CD14-positive monocyte (primary cell): ENCODE results near the gene FCRL6. TPM values are rescaled to one million over a fixed set of nuclear protein-coding genes. Genes with fewer than 3 reads are reported as not detected.

Experiments used
- DNase-seq, 3 donors: peaks; one replicate each; pipeline ENCODE4 v3.0.0-alpha.2; 2011 to 2022
- H2AFZ ChIP-seq: 2 replicates; pipeline ENCODE4 v1.6.0; 2012; ENCODE audit warnings: mild to moderate bottlenecking, low read depth, low read length, inconsistent platforms; ENCODE audit not compliant: insufficient read depth, poor library complexity, severe bottlenecking
- H3K27ac ChIP-seq, 2 donors: 1 replicate in 1 of 2; 2 replicates in 1 of 2; pipeline ENCODE4 v1.5.1; 2012 to 2013; ENCODE audit warnings: low read length in 2 of 2, control low read depth in 1 of 2, inconsistent platforms in 1 of 2, low read depth in 1 of 2, mild to moderate bottlenecking in 1 of 2
- H3K27me3 ChIP-seq, 2 donors: one replicate each; pipeline versions ENCODE4 v1.6.0 to v1.6.1; 2011 to 2013; ENCODE audit warnings: low read length in 2 of 2; ENCODE audit not compliant: control insufficient read depth in 2 of 2, insufficient read depth in 2 of 2
- H3K36me3 ChIP-seq, 2 donors: replicated peaks in 1 of 2; 1 replicate in 1 of 2; 2 replicates in 1 of 2; pipeline versions ENCODE4 v1.5.1 to v1.6.1; 2012 to 2013; ENCODE audit warnings: low read length in 2 of 2, control low read depth in 1 of 2, inconsistent platforms in 1 of 2, mild to moderate bottlenecking in 1 of 2; ENCODE audit not compliant: insufficient read depth in 2 of 2, control insufficient read depth in 1 of 2
- H3K4me1 ChIP-seq, 2 donors: 1 replicate in 1 of 2; 2 replicates in 1 of 2; pipeline versions ENCODE4 v1.5.1 to v1.6.1; 2012 to 2013; ENCODE audit warnings: low read length in 2 of 2, control low read depth in 1 of 2, inconsistent platforms in 1 of 2, mild to moderate bottlenecking in 1 of 2, moderate library complexity in 1 of 2; ENCODE audit not compliant: insufficient read depth in 2 of 2, control insufficient read depth in 1 of 2
- H3K4me2 ChIP-seq: replicated peaks from 2 replicates; pipeline ENCODE3; 2012; ENCODE audit warnings: low read length, moderate library complexity, mild to moderate bottlenecking; ENCODE audit not compliant: poor library complexity, severe bottlenecking; ENCODE audit errors: extremely low read depth
- H3K4me3 ChIP-seq, 3 experiments: fragments of 200-600 bp in 1 of 3; sonication (generic) in 1 of 3; replicated peaks in 1 of 3; 1 replicate in 2 of 3; 2 replicates in 1 of 3; pipeline ENCODE4 v1.5.1; 2011 to 2013; ENCODE audit warnings: low read length in 3 of 3, mild to moderate bottlenecking in 3 of 3, control low read depth in 2 of 3, low read depth in 2 of 3, inconsistent platforms in 1 of 3, moderate library complexity in 1 of 3
- H3K79me2 ChIP-seq: 2 replicates; pipeline ENCODE4 v1.6.0; 2012; ENCODE audit warnings: mild to moderate bottlenecking, control low read depth, inconsistent platforms, low read length, moderate library complexity; ENCODE audit not compliant: insufficient read depth
- H3K9ac ChIP-seq: 2 replicates; pipeline ENCODE4 v1.6.0; 2017; ENCODE audit warnings: low read length, mild to moderate bottlenecking; ENCODE audit not compliant: insufficient read depth, poor library complexity, severe bottlenecking
- H3K9me3 ChIP-seq, 2 donors: replicated peaks in 1 of 2; 1 replicate in 1 of 2; 2 replicates in 1 of 2; pipeline versions ENCODE4 v1.5.1 to v1.6.1; 2012 to 2013; ENCODE audit warnings: low read length in 2 of 2, control low read depth in 1 of 2; ENCODE audit not compliant: control insufficient read depth in 1 of 2, insufficient read depth in 1 of 2
- H4K20me1 ChIP-seq: 2 replicates; pipeline ENCODE4 v1.6.0; 2012; ENCODE audit warnings: mild to moderate bottlenecking, low read length, control low read depth, moderate library complexity; ENCODE audit not compliant: insufficient read depth
- H3K27ac Mint-ChIP-seq, 7 donors: one replicate each; pipeline ENCODE4 v1.8.0; 2020; ENCODE audit warnings: mild to moderate bottlenecking in 7 of 7, mixed read lengths in 7 of 7, moderate library complexity in 6 of 7, inconsistent platforms in 2 of 7
- H3K27me3 Mint-ChIP-seq, 3 donors: one replicate each; pipeline ENCODE4 v1.8.0; 2021 to 2022; ENCODE audit warnings: low read depth in 3 of 3, mild to moderate bottlenecking in 3 of 3, mixed read lengths in 3 of 3, moderate library complexity in 3 of 3, inconsistent platforms in 1 of 3
- H3K36me3 Mint-ChIP-seq, 2 donors: one replicate each; pipeline ENCODE4 v1.8.0; 2020; ENCODE audit warnings: mixed read lengths in 2 of 2, inconsistent platforms in 1 of 2, mild to moderate bottlenecking in 1 of 2
- H3K4me1 Mint-ChIP-seq: one replicate; pipeline ENCODE4 v1.8.0; 2020; ENCODE audit warnings: mild to moderate bottlenecking, mixed read lengths
- H3K4me3 Mint-ChIP-seq, 2 donors: one replicate each; pipeline ENCODE4 v1.8.0; 2020; ENCODE audit warnings: mild to moderate bottlenecking in 2 of 2, mixed read lengths in 2 of 2, moderate library complexity in 1 of 2
- H3K9me3 Mint-ChIP-seq, 7 donors: one replicate each; pipeline ENCODE4 v1.8.0; 2020 to 2022; ENCODE audit warnings: mixed read lengths in 7 of 7, mild to moderate bottlenecking in 6 of 7, moderate library complexity in 6 of 7, inconsistent platforms in 2 of 7
- WGBS: methylation state at CpG from one replicate; pipeline ENCODE4 v1.1.5; 2013; ENCODE audit warnings: missing lambda C conversion rate; ENCODE audit not compliant: insufficient coverage; 5-methylcytosine and 5-hydroxymethylcytosine counted together
- intact Hi-C, 2 donors: fragments of 100-400 bp; cut with micrococcal nuclease; formaldehyde crosslinking; loops; one replicate each; pipeline versions ENCODE4 v1.15.0 to v1.15.1; 2023
- polyA plus RNA-seq, 3 donors: library from polyadenylated mRNA; depleted of rRNA in 1 of 3; unstranded in 2 of 3; stranded (reverse) in 1 of 3; fragments of 300-500 nt in 2 of 3; fragments of >200 nt in 1 of 3; fragmentation: Illumina TruSeq in 2 of 3; gene quantifications; 1 replicate in 2 of 3; 2 replicates in 1 of 3; pipeline ENCODE4 v1.2.3, GENCODE V29; 2012 to 2021
- TF ChIP-seq, protein P1 (sequence below): fragments of 200-600 bp; IDR thresholded peaks from one replicate; pipeline ENCODE4 v1.8.0; 2022; ENCODE audit warnings: antibody characterized with exemption, mild to moderate bottlenecking

FCRL6 gene
- polyA plus RNA-seq, 3 donors: 0.15 to 0.36 (median 0.17) TPM

DNA sequence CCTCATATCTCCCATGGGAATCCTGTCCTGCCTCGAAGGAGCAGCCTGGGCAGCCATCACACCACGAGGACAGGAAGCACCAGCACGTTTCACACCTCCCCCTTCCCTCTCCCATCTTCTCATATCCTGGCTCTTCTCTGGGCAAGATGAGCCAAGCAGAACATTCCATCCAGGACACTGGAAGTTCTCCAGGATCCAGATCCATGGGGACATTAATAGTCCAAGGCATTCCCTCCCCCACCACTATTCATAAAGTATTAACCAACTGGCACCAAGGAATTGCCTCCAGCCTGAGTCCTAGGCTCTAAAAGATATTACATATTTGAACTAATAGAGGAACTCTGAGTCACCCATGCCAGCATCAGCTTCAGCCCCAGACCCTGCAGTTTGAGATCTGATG, 33.2 kb downstream of the FCRL6 start:
- Mint-ChIP-seq H3K27me3 (peaks cover 0 to 5% (median 0%) of the 10 kb centered on the region in 3 donors), H3K4me1 (peaks cover 40% of the 10 kb centered on the region), H3K27ac (no peak overlapping the region), H3K9me3 (no peaks in the 10 kb centered on the region), H3K36me3 (peaks cover 0 to 10% of the 10 kb centered on the region in 2 donors), H3K4me3 (no peak overlapping the region)
- no peak overlapping the region for H2AFZ ChIP-seq
- H3K27ac ChIP-seq: no peak overlapping the region
- no peak overlapping the region for H3K4me2 ChIP-seq
- WGBS: 78% methylated on average over 3 of the region's 3 CpGs
- no peaks in the 10 kb centered on the region for H4K20me1 ChIP-seq
- H3K9ac ChIP-seq: no peak overlapping the region
- H3K27me3 ChIP-seq: no peaks in the 10 kb centered on the region
- no peaks in the 10 kb centered on the region for H3K9me3 ChIP-seq
- no peak overlapping the region for H3K4me3 ChIP-seq
- H3K4me1 ChIP-seq: peaks cover 11 to 27% of the 10 kb centered on the region in 2 donors
- H3K36me3 ChIP-seq: no peaks in the 10 kb centered on the region
- DNase-seq: no peak
- intact Hi-C loops: no loop called here
- TF ChIP-seq, protein P1, sequence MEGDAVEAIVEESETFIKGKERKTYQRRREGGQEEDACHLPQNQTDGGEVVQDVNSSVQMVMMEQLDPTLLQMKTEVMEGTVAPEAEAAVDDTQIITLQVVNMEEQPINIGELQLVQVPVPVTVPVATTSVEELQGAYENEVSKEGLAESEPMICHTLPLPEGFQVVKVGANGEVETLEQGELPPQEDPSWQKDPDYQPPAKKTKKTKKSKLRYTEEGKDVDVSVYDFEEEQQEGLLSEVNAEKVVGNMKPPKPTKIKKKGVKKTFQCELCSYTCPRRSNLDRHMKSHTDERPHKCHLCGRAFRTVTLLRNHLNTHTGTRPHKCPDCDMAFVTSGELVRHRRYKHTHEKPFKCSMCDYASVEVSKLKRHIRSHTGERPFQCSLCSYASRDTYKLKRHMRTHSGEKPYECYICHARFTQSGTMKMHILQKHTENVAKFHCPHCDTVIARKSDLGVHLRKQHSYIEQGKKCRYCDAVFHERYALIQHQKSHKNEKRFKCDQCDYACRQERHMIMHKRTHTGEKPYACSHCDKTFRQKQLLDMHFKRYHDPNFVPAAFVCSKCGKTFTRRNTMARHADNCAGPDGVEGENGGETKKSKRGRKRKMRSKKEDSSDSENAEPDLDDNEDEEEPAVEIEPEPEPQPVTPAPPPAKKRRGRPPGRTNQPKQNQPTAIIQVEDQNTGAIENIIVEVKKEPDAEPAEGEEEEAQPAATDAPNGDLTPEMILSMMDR: no peak
- H3K79me2 ChIP-seq: no peaks in the 10 kb centered on the region

DNA sequence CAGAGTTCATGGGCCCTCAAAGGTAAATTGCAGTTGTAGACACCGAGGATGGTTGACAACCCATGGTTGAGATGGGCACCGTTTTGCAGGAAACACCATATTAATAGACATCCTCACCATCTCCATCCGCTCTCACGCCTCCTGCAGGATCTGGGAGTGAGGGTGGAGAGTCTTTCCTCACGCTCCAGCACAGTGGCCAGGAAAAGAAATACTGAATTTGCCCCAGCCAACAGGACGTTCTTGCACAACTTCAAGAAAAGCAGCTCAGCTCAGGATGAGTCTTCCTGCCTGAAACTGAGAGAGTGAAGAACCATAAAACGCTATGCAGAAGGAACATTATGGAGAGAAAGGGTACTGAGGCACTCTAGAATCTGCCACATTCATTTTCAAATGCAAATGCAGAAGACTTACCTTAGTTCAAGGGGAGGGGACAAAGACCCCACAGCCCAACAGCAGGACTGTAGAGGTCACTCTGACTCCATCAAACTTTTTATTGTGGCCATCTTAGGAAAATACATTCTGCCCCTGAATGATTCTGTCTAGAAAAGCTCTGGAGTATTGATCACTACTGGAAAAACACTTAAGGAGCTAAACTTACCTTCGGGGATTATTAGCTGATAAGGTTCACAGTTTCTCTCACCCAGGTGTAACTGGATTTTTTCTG, 33.8 kb downstream of the FCRL6 start:
- peaks cover 0 to 10% of the 10 kb centered on the region in 2 donors for H3K36me3 Mint-ChIP-seq
- no peaks in the 10 kb centered on the region for H3K36me3 ChIP-seq
- no peak for DNase-seq
- H3K4me3 Mint-ChIP-seq: no peak overlapping the region
- intact Hi-C loops: no loop called here
- H3K9me3 Mint-ChIP-seq: no peaks in the 10 kb centered on the region
- H3K4me3 ChIP-seq: no peak overlapping the region
- peaks cover 7 to 20% of the 10 kb centered on the region in 2 donors for H3K4me1 ChIP-seq
- H3K27ac Mint-ChIP-seq: no peak overlapping the region
- no peaks in the 10 kb centered on the region for H3K27me3 ChIP-seq
- H3K9ac ChIP-seq: no peak overlapping the region
- H3K9me3 ChIP-seq: no peaks in the 10 kb centered on the region
- H3K79me2 ChIP-seq: no peaks in the 10 kb centered on the region
- WGBS: no CpG with 5 or more reads among the region's 8 CpGs
- H2AFZ ChIP-seq: no peak overlapping the region
- no peak overlapping the region for H3K27ac ChIP-seq
- H3K4me1 Mint-ChIP-seq: peaks cover 35% of the 10 kb centered on the region
- H3K27me3 Mint-ChIP-seq: peaks cover 0 to 5% (median 0%) of the 10 kb centered on the region in 3 donors
- TF ChIP-seq, protein P1: no peak
- no peak overlapping the region for H3K4me2 ChIP-seq
- H4K20me1 ChIP-seq: no peaks in the 10 kb centered on the region
